ENCODE measurements around the gene ISLR2. TPM values are rescaled to one million over a fixed set of nuclear protein-coding genes. Genes with fewer than 3 reads are reported as not detected.

Gene ISLR2
- total and polyA plus RNA-seq, 4 donors: 0.13 to 1.5 (median 0.99) TPM

- WGBS, 2 donors: 54 to 58% methylated on average over 4 of the region's 4 CpGs
- Histone ChIP-seq H3K4me3 (ENCODE audit: low read length in 2 of 2) (no peak overlapping the region), H3K27ac (ENCODE audit: low read depth in 1 of 2, low read length in 2 of 2) (no peak overlapping the region), H3K9me3 (ENCODE audit: control insufficient read depth, low read length) (no peaks in the 10 kb centered on the region), H3K36me3 (ENCODE audit: control insufficient read depth in 1 of 2, insufficient read depth in 2 of 2, low read length in 1 of 2) (no peaks in the 10 kb centered on the region), H3K4me1 (ENCODE audit: control insufficient read depth in 1 of 2, insufficient read depth in 2 of 2, low read length in 2 of 2) (no peaks in the 10 kb centered on the region), H3K27me3 (ENCODE audit: control insufficient read depth in 1 of 2, insufficient read depth in 2 of 2, low read length in 1 of 2) (no peaks in the 10 kb centered on the region)
- ATAC-seq (ENCODE audit: low FRiP score): no peak
- intact Hi-C loops (cut with DNase I): loop anchor here in 1 of 2 donors (10.0 kb wide), 1 partner anchor 106 kb away; no protein-coding TSS in a partner anchor
- no peak for DNase-seq
These were observed 8.3 kb downstream of the ISLR2 start for GRCh38 chr15:74138642-74139041.

GRCh38 chr15:74141591-74141990 is 11.2 kb downstream of the ISLR2 start:
- Histone ChIP-seq H3K4me3 (ENCODE audit: low read length in 2 of 2) (no peak overlapping the region), H3K27ac (ENCODE audit: low read depth in 1 of 2, low read length in 2 of 2) (no peak overlapping the region), H3K9me3 (ENCODE audit: control insufficient read depth, low read length) (peaks cover 4% of the 10 kb centered on the region), H3K4me1 (ENCODE audit: control insufficient read depth in 1 of 2, insufficient read depth in 2 of 2, low read length in 2 of 2) (no peaks in the 10 kb centered on the region), H3K36me3 (ENCODE audit: control insufficient read depth in 1 of 2, insufficient read depth in 2 of 2, low read length in 1 of 2) (no peaks in the 10 kb centered on the region), H3K27me3 (ENCODE audit: control insufficient read depth in 1 of 2, insufficient read depth in 2 of 2, low read length in 1 of 2) (no peaks in the 10 kb centered on the region)
- WGBS, 2 donors: 96 to 97% methylated on average over 1 of the region's 1 CpG
- DNase-seq: no peak
- no peak for ATAC-seq (ENCODE audit: low FRiP score)
- intact Hi-C loops (cut with DNase I): no loop called here

GRCh38 chr15:74144153-74144775 is 13.9 kb downstream of the ISLR2 start:
- no peak overlapping the region for H3K27ac ChIP-seq (ENCODE audit: low read depth in 1 of 2, low read length in 2 of 2)
- no peaks in the 10 kb centered on the region for H3K36me3 ChIP-seq (ENCODE audit: control insufficient read depth in 1 of 2, insufficient read depth in 2 of 2, low read length in 1 of 2)
- no peaks in the 10 kb centered on the region for H3K27me3 ChIP-seq (ENCODE audit: control insufficient read depth in 1 of 2, insufficient read depth in 2 of 2, low read length in 1 of 2)
- ATAC-seq (ENCODE audit: low FRiP score) (no peak), DNase-seq (no peak)
- no peaks in the 10 kb centered on the region for H3K4me1 ChIP-seq (ENCODE audit: control insufficient read depth in 1 of 2, insufficient read depth in 2 of 2, low read length in 2 of 2)
- H3K9me3 ChIP-seq (ENCODE audit: control insufficient read depth, low read length): peaks cover 4% of the 10 kb centered on the region
- no peak overlapping the region for H3K4me3 ChIP-seq (ENCODE audit: low read length in 2 of 2)
- intact Hi-C loops (cut with DNase I): no loop called here
- WGBS, 2 donors: 87 to 88% methylated on average over 6 of the region's 6 CpGs

- Histone ChIP-seq H3K27me3 (ENCODE audit: control insufficient read depth in 1 of 2, insufficient read depth in 2 of 2, low read length in 1 of 2) (no peaks in the 10 kb centered on the region), H3K4me1 (ENCODE audit: control insufficient read depth in 1 of 2, insufficient read depth in 2 of 2, low read length in 2 of 2) (no peaks in the 10 kb centered on the region)
These were observed 16.0 kb downstream of the ISLR2 start for GRCh38 chr15:74146277-74146800.

GRCh38 chr15:74147051-74147450 is 16.7 kb downstream of the ISLR2 start:
- Histone ChIP-seq H3K9me3 (ENCODE audit: control insufficient read depth, low read length) (peaks cover 4% of the 10 kb centered on the region), H3K27ac (ENCODE audit: low read depth in 1 of 2, low read length in 2 of 2) (no peak overlapping the region), H3K27me3 (ENCODE audit: control insufficient read depth in 1 of 2, insufficient read depth in 2 of 2, low read length in 1 of 2) (no peaks in the 10 kb centered on the region), H3K4me3 (ENCODE audit: low read length in 2 of 2) (no peak overlapping the region), H3K36me3 (ENCODE audit: control insufficient read depth in 1 of 2, insufficient read depth in 2 of 2, low read length in 1 of 2) (no peaks in the 10 kb centered on the region), H3K4me1 (ENCODE audit: control insufficient read depth in 1 of 2, insufficient read depth in 2 of 2, low read length in 2 of 2) (no peaks in the 10 kb centered on the region)
- no peak for DNase-seq
- WGBS, 2 donors: 61 to 73% methylated on average over 2 of the region's 2 CpGs
- intact Hi-C loops (cut with DNase I): no loop called here
- no peak for ATAC-seq (ENCODE audit: low FRiP score)

More at GRCh38 chr15:74146277-74146800, 16.0 kb downstream of the ISLR2 start:
- no peak overlapping the region for H3K27ac ChIP-seq (ENCODE audit: low read depth in 1 of 2, low read length in 2 of 2)
- DNase-seq (no peak), ATAC-seq (ENCODE audit: low FRiP score) (no peak)
- peaks cover 4% of the 10 kb centered on the region for H3K9me3 ChIP-seq (ENCODE audit: control insufficient read depth, low read length)
- no peaks in the 10 kb centered on the region for H3K36me3 ChIP-seq (ENCODE audit: control insufficient read depth in 1 of 2, insufficient read depth in 2 of 2, low read length in 1 of 2)
- 90 to 100% methylated on average over 1 of the region's 1 CpG for WGBS, 2 donors
- intact Hi-C loops (cut with DNase I): no loop called here
- no peak overlapping the region for H3K4me3 ChIP-seq (ENCODE audit: low read length in 2 of 2)

GRCh38 chr15:74155766-74156417 is 25.5 kb downstream of the ISLR2 start:
- Histone ChIP-seq H3K9me3 (ENCODE audit: control insufficient read depth, low read length) (no peaks in the 10 kb centered on the region), H3K27me3 (ENCODE audit: control insufficient read depth in 1 of 2, insufficient read depth in 2 of 2, low read length in 1 of 2) (no peaks in the 10 kb centered on the region), H3K4me3 (ENCODE audit: low read length in 2 of 2) (no peak overlapping the region), H3K27ac (ENCODE audit: low read depth in 1 of 2, low read length in 2 of 2) (peak overlapping the region in 1 of 2 donors; percentile 61), H3K36me3 (ENCODE audit: control insufficient read depth in 1 of 2, insufficient read depth in 2 of 2, low read length in 1 of 2) (no peaks in the 10 kb centered on the region), H3K4me1 (ENCODE audit: control insufficient read depth in 1 of 2, insufficient read depth in 2 of 2, low read length in 2 of 2) (peaks cover 0 to 2% of the 10 kb centered on the region in 2 donors)
- ATAC-seq (ENCODE audit: low FRiP score) (no peak), DNase-seq (peak in 1 of 2 donors; percentile 43)
- intact Hi-C loops (cut with DNase I): no loop called here
- WGBS, 2 donors: 65 to 70% methylated on average over 14 of the region's 14 CpGs

- Histone ChIP-seq H3K4me1 (ENCODE audit: control insufficient read depth in 1 of 2, insufficient read depth in 2 of 2, low read length in 2 of 2) (peaks cover 0 to 2% of the 10 kb centered on the region in 2 donors), H3K9me3 (ENCODE audit: control insufficient read depth, low read length) (no peaks in the 10 kb centered on the region), H3K27me3 (ENCODE audit: control insufficient read depth in 1 of 2, insufficient read depth in 2 of 2, low read length in 1 of 2) (no peaks in the 10 kb centered on the region), H3K27ac (ENCODE audit: low read depth in 1 of 2, low read length in 2 of 2) (peak overlapping the region in 1 of 2 donors; percentile 75), H3K36me3 (ENCODE audit: control insufficient read depth in 1 of 2, insufficient read depth in 2 of 2, low read length in 1 of 2) (no peaks in the 10 kb centered on the region), H3K4me3 (ENCODE audit: low read length in 2 of 2) (no peak overlapping the region)
- DNase-seq (peak in 1 of 2 donors; percentile 74), ATAC-seq (ENCODE audit: low FRiP score) (peak; percentile 84)
- intact Hi-C loops (cut with DNase I): no loop called here
- WGBS, 2 donors: 1 to 2% methylated on average over 7 of the region's 7 CpGs
These were observed 26.5 kb downstream of the ISLR2 start for GRCh38 chr15:74156678-74157411.

GRCh38 chr15:74157868-74158827 is 27.8 kb downstream of the ISLR2 start:
- no peaks in the 10 kb centered on the region for H3K36me3 ChIP-seq (ENCODE audit: control insufficient read depth in 1 of 2, insufficient read depth in 2 of 2, low read length in 1 of 2)
- no peak overlapping the region for H3K4me3 ChIP-seq (ENCODE audit: low read length in 2 of 2)
- no peaks in the 10 kb centered on the region for H3K27me3 ChIP-seq (ENCODE audit: control insufficient read depth in 1 of 2, insufficient read depth in 2 of 2, low read length in 1 of 2)
- 89 to 90% methylated on average over 9 of the region's 9 CpGs for WGBS, 2 donors
- no peaks in the 10 kb centered on the region for H3K9me3 ChIP-seq (ENCODE audit: control insufficient read depth, low read length)
- peak overlapping the region in 1 of 2 donors; percentile 74 for H3K27ac ChIP-seq (ENCODE audit: low read depth in 1 of 2, low read length in 2 of 2)
- ATAC-seq (ENCODE audit: low FRiP score): no peak
- H3K4me1 ChIP-seq (ENCODE audit: control insufficient read depth in 1 of 2, insufficient read depth in 2 of 2, low read length in 2 of 2): peaks cover 0 to 2% of the 10 kb centered on the region in 2 donors
- no peak for DNase-seq
- intact Hi-C loops (cut with DNase I): loop anchor here in 1 of 2 donors (2.0 kb wide), 1 partner anchor 21 kb away; no protein-coding TSS in a partner anchor

All from aorta (tissue), 5 donors.